Pancreas (tissue), 10 donors: ENCODE data around the gene MEIKIN. TPM values are rescaled to one million over a fixed set of nuclear protein-coding genes. Genes with fewer than 3 reads are reported as not detected.
"Not testable (repeated sequence)": the region's sequence is repeated elsewhere in the genome, so short reads cannot be mapped to it uniquely, and the experiment has no call there.

Experiments used
- ATAC-seq, 4 donors: fragments of 200-7000 bp; cut with Tn5 transposase; one replicate each; pipeline versions ENCODE4 v1.8.0 to v1.9.1; 2020; ENCODE audit warnings: mild to moderate bottlenecking in 4 of 4, moderate library complexity in 4 of 4
- DNase-seq, 6 donors: peaks; one replicate each; pipeline ENCODE4 v3.0.0-alpha.2; 2020
- FAIRE-seq: peaks from 2 replicates; lab custom pipeline; 2012; peaks lifted over from hg19 to GRCh38; lab: Jason Lieb, UNC
- H3K27ac ChIP-seq, 4 donors: fragments of 200-600 bp; sonication (generic); 1 replicate in 3 of 4; 2 replicates in 1 of 4; pipeline versions ENCODE4 v1.5.0 to v1.8.0; 2020
- H3K27me3 ChIP-seq, 4 donors: fragments of 200-600 bp; one replicate each; pipeline ENCODE4 v1.8.0; 2021
- H3K36me3 ChIP-seq, 3 donors: fragments of 200-600 bp; sonication (generic) in 1 of 3; one replicate each; pipeline versions ENCODE4 v1.5.0 to v1.8.0; 2020 to 2021
- H3K4me1 ChIP-seq, 3 donors: fragments of 200-600 bp; one replicate each; pipeline ENCODE4 v1.8.0; 2021
- H3K4me3 ChIP-seq, 4 donors: fragments of 200-600 bp; sonication (generic) in 2 of 4; one replicate each; pipeline versions ENCODE4 v1.5.0 to v1.8.0; 2020 to 2021
- H3K9me3 ChIP-seq, 4 donors: fragments of 200-600 bp; one replicate each; pipeline ENCODE4 v1.8.0; 2021
- WGBS, 2 donors: extraction: QIAGEN DNeasy Blood & Tissue Kit; methylation state at CpG; one replicate each; pipeline ENCODE4 v1.1.7; 2013; 5-methylcytosine and 5-hydroxymethylcytosine counted together
- intact Hi-C, 3 donors: fragments of 100-400 bp; cut with DNase I; formaldehyde crosslinking; loops; one replicate each; pipeline versions ENCODE4 v1.11.1 to v1.14.2; 2022
- polyA plus RNA-seq, 2 donors: library from polyadenylated mRNA; stranded (reverse); fragments of 200-250 nt; gene quantifications; one replicate each; pipeline ENCODE4 v1.2.3, GENCODE V29; 2013
- total RNA-seq, 6 donors: library from RNA; stranded (reverse); fragmentation: NEBNext Ultra II Directional in 4 of 6; extraction: Animal tissue kit (Norgen Biotek cat#: 25700) in 4 of 6; gene quantifications; one replicate each; pipeline versions ENCODE4 v1.2.1 to v1.2.4, GENCODE V29; 2021 to 2023
- TF ChIP-seq, protein P1 (sequence below), 4 donors: fragments of 200-600 bp; sonication (generic) in 3 of 4; IDR thresholded peaks; one replicate each; pipeline versions ENCODE4 v1.5.0 to v1.8.0; 2021; ENCODE audit warnings: antibody characterized with exemption in 4 of 4
- donor health status: healthy with polysubstance abuse.
- donor health status: DM: no; HTN: no; CAD: no; lungs with moderate emphysema.
- donor health status: DM: no; HTN: no; CAD: no.
- donor health status: control.
- donor health status: control.
- donor health status: Bipolar disorder and iron deficiency.
- donor health status: DM: yes; HTN: yes; CAD: no.
- donor health status: DM: no; HTN: no; CAD: no.
- donor health status: DM: no; HTN: no; CAD: no.
- donor health status: DM: yes; HTN: yes; CAD: no.

The MEIKIN gene
- total and polyA plus RNA-seq, 8 donors = 1.2 TPM; not detected in 7

DNA sequence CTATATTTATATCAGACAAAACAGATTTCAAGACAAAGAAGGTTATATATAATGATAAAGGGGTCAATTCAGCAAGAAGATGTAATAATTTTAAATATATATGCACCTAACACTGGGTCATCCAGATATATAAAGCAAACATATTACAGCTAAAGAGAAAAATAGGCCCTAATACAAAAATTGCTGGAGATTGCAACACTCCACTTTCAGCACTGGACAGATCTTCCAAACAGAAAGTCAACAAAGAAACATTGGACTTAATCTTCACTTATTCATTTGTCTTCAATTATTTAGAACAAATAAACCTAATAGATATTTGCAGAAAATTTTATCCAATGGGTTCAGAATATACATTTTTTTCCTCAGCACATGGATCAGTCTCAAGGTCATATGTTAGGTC lies 45.8 kb downstream of the MEIKIN start:
- no peak for ATAC-seq
- TF ChIP-seq, protein P1, sequence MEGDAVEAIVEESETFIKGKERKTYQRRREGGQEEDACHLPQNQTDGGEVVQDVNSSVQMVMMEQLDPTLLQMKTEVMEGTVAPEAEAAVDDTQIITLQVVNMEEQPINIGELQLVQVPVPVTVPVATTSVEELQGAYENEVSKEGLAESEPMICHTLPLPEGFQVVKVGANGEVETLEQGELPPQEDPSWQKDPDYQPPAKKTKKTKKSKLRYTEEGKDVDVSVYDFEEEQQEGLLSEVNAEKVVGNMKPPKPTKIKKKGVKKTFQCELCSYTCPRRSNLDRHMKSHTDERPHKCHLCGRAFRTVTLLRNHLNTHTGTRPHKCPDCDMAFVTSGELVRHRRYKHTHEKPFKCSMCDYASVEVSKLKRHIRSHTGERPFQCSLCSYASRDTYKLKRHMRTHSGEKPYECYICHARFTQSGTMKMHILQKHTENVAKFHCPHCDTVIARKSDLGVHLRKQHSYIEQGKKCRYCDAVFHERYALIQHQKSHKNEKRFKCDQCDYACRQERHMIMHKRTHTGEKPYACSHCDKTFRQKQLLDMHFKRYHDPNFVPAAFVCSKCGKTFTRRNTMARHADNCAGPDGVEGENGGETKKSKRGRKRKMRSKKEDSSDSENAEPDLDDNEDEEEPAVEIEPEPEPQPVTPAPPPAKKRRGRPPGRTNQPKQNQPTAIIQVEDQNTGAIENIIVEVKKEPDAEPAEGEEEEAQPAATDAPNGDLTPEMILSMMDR (IDR thresholded peaks at IDR 0.05) = no peak
- Histone ChIP-seq H3K36me3 (no peaks in the 10 kb centered on the region), H3K27me3 (no peaks in the 10 kb centered on the region), H3K9me3 (no peaks in the 10 kb centered on the region), H3K27ac (no peak overlapping the region), H3K4me1 (no peaks in the 10 kb centered on the region), H3K4me3 (no peak overlapping the region)
- no peak for DNase-seq
- no peak for FAIRE-seq
- intact Hi-C loops = no loop called here

- WGBS, 2 donors = 59 to 60% methylated on average over 5 of the region's 5 CpGs
- DNase-seq (no peak), ATAC-seq (no peak), FAIRE-seq (no peak)
- H3K27me3 ChIP-seq = no peaks in the 10 kb centered on the region
- H3K4me1 ChIP-seq = no peaks in the 10 kb centered on the region
- no peak overlapping the region for H3K27ac ChIP-seq
- TF ChIP-seq, protein P1 (IDR thresholded peaks at IDR 0.05) = no peak
- no peaks in the 10 kb centered on the region for H3K36me3 ChIP-seq
- no peak overlapping the region for H3K4me3 ChIP-seq
- intact Hi-C loops = no loop called here
- H3K9me3 ChIP-seq = no peaks in the 10 kb centered on the region
These were observed 61.5 kb downstream of the MEIKIN start for GRCh38 chr5:131883984-131884383.

- ATAC-seq = no peak
- Histone ChIP-seq H3K27ac (no peak overlapping the region), H3K4me1 (no peaks in the 10 kb centered on the region), H3K4me3 (no peak overlapping the region), H3K36me3 (no peaks in the 10 kb centered on the region), H3K27me3 (no peaks in the 10 kb centered on the region), H3K9me3 (no peaks in the 10 kb centered on the region)
- DNase-seq = no peak
- intact Hi-C loops = no loop called here
- WGBS, 2 donors = 90 to 93% methylated on average over 5 of the region's 5 CpGs
- FAIRE-seq = no peak
- TF ChIP-seq, protein P1 (IDR thresholded peaks at IDR 0.05) = no peak
These were observed 65.8 kb downstream of the MEIKIN start for GRCh38 chr5:131879705-131880104.

DNA sequence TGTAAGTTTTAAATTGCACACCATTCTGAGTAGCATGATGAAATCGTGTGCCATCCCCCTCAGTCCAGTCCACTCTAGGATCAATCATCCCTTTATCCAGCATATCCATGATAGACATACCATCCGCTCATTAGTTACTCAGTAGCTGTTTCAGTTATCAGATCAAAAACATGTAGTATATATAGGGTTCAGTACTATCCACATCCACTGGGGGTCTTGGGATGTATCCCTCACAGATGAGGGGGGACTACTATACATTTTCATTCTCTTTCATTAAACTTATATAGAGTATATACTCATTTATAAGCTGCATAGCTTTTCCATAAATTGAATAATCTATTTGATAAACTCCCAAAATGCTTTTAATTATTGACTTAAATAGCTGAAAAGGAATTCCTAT lies 67.6 kb downstream of the MEIKIN start:
- TF ChIP-seq, protein P1 (IDR thresholded peaks at IDR 0.05) = no peak
- H3K36me3 ChIP-seq = no peaks in the 10 kb centered on the region
- H3K4me3 ChIP-seq = no peak overlapping the region
- no peak for DNase-seq
- WGBS, 2 donors = 77 to 81% methylated on average over 2 of the region's 2 CpGs
- H3K27me3 ChIP-seq = no peaks in the 10 kb centered on the region
- intact Hi-C loops = no loop called here
- H3K27ac ChIP-seq = no peak overlapping the region
- FAIRE-seq = no peak
- H3K4me1 ChIP-seq = no peaks in the 10 kb centered on the region
- no peaks in the 10 kb centered on the region for H3K9me3 ChIP-seq
- ATAC-seq = no peak

- WGBS, 2 donors = 81 to 92% methylated on average over 12 of the region's 12 CpGs
- H3K4me3 ChIP-seq, FAIRE-seq, H3K4me1 ChIP-seq, H3K36me3 ChIP-seq, H3K9me3 ChIP-seq, DNase-seq, H3K27ac ChIP-seq, intact Hi-C loops, H3K27me3 ChIP-seq, ATAC-seq: not testable (repeated sequence)
These were observed 74.2 kb downstream of the MEIKIN start for GRCh38 chr5:131871251-131871650.

GRCh38 chr5:131867524-131867923 lies 77.9 kb downstream of the MEIKIN start:
- ATAC-seq (no peak), FAIRE-seq (no peak), DNase-seq (no peak)
- Histone ChIP-seq H3K4me3 (no peak overlapping the region), H3K36me3 (no peaks in the 10 kb centered on the region), H3K9me3 (no peaks in the 10 kb centered on the region), H3K27me3 (no peaks in the 10 kb centered on the region), H3K4me1 (no peaks in the 10 kb centered on the region), H3K27ac (no peak overlapping the region)
- TF ChIP-seq, protein P1 (IDR thresholded peaks at IDR 0.05) = no peak
- intact Hi-C loops = no loop called here
- 16 to 29% methylated on average over 2 of the region's 2 CpGs for WGBS, 2 donors
